HG03565 (cell line): ENCODE measurements around the gene CAPNS2.
"Not testable (repeated sequence)": the region's sequence is repeated elsewhere in the genome, so short reads cannot be mapped to it uniquely, and the experiment has no call there.

Experiments
- ATAC-seq: cut with Tn5 transposase; IDR thresholded peaks from one replicate; pipeline ENCODE4 v1.9.1; 2021; ENCODE audit warnings: mild to moderate bottlenecking, moderate library complexity; ENCODE audit not compliant: unreplicated experiment

CAPNS2 gene

GRCh38 chr16:55567382-55567781 is 898 bp downstream of the CAPNS2 start:
- ATAC-seq: no peak

- ATAC-seq: no peak
Measured at GRCh38 chr16:55568207-55568606, 1.7 kb downstream of the CAPNS2 start.

GRCh38 chr16:55569025-55569424 is 2.5 kb downstream of the CAPNS2 start:
- no peak for ATAC-seq

GRCh38 chr16:55570159-55570558 is 3.7 kb downstream of the CAPNS2 start:
- ATAC-seq: no peak

DNA sequence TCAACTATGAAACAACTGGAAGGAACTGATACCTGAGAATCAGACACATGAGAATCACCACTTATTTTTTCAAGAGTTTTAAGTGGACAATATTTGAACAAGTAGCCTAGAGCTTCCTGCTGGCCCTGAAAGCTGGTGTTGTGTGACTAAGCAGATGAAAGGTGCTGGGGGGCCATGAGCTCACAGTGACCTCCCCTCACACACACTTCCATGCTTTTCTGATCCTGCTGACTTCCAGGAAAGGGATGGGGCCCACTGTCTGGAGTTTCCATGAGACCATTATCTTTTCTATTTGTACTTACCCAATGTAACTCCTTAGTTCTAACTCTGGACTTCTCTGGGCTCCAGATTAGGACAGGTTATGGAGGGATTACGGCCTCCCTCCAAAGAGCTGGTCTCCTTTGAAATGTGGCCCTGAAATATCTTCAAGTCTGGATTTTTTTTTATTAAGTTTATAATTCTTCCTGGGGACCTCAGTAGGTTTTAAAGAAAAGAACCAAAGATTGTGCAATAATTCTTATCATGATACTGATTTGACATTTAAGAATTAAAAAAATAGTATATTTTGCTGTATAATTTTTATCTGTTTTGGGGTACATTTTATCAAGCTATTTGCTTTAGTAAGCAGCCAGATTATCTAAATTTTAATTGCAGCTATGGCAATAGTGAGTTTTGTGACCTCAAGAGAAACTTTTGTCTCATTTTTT is 4.9 kb downstream of the CAPNS2 start:
- no peak for ATAC-seq

- no peak for ATAC-seq
Measured at GRCh38 chr16:55572439-55572838, 6.0 kb downstream of the CAPNS2 start.

DNA sequence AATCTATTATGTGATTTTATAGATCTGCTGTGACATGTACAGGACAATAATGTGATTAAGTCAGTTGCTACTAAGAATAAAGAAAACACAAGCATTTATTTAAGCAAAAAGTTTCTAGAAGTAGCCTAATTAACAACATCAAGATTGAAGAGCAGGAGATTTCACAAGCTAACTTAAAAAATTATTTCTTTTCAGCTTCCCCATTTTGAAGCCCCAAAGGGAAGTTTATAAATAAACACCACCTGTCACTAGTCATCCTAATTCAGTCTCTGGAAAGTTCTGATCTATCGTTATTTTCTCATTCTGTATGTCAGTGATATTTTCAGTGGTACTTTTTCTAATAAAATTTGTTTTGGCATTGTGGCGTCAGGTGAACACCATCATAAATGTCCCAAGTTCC is 8.3 kb downstream of the CAPNS2 start:
- ATAC-seq: no peak

DNA sequence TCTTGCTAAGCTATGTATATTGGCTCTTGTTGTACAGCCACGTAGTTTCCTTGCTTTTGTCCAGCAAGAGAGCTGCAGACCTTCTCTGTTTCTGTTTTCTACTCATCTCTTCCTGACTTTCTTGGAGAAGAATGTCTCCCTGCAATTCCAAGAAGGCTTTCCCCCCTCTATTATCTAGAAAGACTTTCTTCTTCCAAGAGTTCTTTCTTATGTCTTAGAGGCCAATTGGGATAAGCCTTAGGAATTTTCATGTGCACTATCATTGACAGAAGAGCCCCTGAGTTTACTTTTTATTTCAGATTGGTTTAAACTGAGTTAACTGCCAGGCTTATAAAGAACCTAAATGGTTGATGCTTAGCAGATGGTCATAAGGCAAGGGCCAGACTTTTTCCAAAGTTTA is 9.0 kb downstream of the CAPNS2 start:
- ATAC-seq: no peak

- no peak for ATAC-seq
Measured at GRCh38 chr16:55576384-55576783, 9.9 kb downstream of the CAPNS2 start.

- no peak for ATAC-seq
Measured at GRCh38 chr16:55577887-55578286, 11.4 kb downstream of the CAPNS2 start.

- no peak for ATAC-seq
Measured at GRCh38 chr16:55585631-55586030, 19.1 kb downstream of the CAPNS2 start.

DNA sequence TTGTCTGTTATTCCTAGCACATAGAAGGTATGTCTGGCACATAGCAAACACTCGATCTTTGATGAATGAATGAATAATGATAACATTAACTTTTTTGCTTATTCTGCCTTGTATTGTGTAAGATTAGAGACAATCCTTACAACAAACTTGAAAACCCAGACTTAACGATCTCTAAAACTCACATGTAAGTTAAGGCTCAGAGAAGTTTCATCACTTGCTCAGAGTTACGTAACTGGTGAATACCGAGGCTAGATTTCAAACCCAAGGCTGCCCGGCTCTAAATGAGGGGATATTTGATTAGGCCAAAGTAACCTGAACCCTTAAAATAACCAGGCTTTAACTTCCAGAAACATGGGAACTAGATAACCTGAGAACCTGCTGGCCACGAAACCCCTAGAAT is 22.3 kb downstream of the CAPNS2 start:
- no peak for ATAC-seq

GRCh38 chr16:55592306-55592705 is 25.8 kb downstream of the CAPNS2 start:
- no peak for ATAC-seq

DNA sequence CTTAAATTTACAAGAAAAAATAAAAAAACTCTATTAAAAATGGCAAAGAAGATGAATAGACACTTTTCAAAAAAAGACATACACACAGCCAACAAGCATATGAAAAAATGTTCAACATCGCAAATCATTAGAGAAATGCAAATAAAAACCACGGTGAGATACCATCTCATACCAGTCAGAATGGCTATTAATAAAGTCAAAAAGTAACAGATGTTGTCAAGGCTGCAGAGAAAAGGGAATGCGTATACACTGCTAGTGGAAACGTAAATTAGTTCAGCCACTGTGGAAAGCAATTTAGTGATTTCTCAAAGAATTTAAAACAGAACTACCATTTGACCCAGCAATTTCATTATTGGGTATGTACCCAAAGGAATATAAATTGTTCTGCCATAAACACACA is 31.4 kb downstream of the CAPNS2 start:
- no peak for ATAC-seq

DNA sequence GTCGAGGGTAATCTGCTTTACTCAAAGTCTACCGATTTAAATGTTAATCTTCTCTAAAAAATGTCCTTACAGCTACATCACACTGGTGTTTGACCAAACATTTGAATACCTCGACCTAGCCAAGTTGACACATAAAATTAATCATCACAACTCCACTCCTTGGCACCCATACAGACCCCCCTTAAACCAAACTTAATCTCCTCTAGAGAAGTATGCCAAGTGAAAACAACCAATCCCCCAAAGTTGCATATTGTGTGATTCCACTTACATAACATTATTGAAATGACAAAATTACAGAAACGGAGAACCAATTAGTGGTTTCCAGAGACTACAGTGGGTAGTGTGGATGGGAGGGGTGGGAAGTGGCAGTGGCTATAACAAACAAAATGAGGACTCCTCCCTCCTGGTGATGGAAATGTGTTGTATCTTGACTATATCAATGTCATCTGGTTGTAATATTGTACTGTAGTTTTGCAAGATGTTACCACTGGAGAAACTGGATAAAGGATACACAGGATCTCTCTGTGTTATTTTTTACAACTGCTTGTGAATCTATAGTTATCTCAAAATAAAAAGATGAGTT is 39.4 kb downstream of the CAPNS2 start:
- ATAC-seq: no peak

DNA sequence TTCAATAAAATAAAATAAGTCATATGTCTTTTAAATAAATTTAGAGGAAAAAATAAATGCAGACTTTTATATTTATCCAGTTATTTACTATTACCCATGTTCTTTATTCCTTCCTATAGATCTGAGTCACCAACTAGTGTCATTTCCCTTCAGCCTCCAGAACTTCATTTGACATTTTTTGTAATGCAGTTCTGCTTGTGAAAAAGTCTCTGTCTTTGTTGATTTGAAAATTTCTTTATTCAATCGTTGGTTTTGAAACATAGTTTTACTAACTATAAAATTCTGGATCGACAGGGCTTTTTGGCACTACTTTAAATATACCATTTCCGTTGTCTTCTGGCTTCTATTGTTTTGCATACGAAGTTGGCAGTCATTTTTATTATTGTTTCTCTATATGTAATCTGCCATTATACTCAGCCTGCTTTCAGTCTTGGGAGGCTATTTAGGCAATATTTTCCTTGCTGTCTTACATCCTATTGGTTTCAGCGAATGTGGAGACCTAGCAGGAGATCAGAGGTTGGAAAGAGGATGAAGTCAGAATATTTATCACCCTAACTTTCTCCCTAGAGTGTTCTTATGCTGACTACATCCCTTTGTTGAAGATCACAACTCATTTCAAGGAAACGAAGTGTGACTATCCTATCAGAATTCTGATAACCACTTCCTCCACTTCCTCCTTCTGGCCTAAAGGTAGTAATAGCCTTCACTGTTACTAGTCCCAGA is 47.3 kb downstream of the CAPNS2 start:
- ATAC-seq: no peak

DNA sequence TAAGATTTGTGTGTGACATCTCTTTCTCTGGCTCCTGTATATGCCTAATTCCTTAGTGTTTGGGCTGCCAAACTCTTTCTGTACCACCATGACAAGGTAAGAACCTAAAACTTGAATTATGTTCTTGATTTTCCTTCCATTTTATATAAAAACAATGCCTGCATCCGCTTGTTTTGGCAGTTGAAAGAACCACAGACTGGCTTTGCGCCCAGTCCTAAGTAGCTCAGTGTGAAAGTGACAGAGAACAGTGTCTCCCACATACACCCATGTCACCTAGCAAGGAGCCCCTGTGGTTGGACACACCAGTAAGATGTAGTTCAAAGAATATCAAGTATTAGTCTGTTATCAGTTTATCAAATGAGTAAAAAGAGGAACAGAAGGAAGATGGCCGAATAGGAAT is 48.6 kb downstream of the CAPNS2 start:
- no peak for ATAC-seq

DNA sequence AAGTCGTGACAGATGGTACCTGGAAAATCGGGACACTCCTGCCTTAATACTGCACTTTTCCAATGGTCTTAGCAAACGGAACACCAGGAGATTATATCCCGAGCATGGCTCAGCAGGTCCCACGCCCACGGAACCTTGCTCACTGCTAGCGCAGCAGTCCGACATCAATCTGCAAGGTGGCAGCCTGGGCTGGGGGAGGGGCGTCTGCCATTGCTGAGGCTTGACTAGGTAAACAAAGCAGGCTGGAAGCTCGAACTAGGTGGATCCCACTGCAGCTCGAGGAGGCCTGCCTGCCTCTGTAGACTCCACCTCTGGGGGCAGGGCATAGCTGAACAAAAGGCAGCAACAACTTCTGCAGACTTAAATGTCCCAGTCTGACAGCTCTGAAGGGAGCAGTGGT is 49.2 kb downstream of the CAPNS2 start:
- not testable (repeated sequence) for ATAC-seq
